Activated CD8-positive, alpha-beta T cell treated with anti-CD3 and anti-CD28 coated beads for 36 hours (primary cell): ENCODE results near the gene GARIN5A. TPM values are rescaled to one million over a fixed set of nuclear protein-coding genes. Genes with fewer than 3 reads are reported as not detected.
A peak's percentile ranks its signal among the peaks of the same experiment; 100 is the strongest.

Experiments
- ATAC-seq: fragments of 200-7000 bp; cut with Tn5 transposase; one replicate; pipeline ENCODE4 v1.10.0; 2021; ENCODE audit warnings: mild to moderate bottlenecking, moderate library complexity
- CTCF ChIA-PET: fragments of 350-600 bp; sonication (Branson Sonifier 250); formaldehyde crosslinking; loops from one replicate; lab custom pipeline; 2021; ENCODE audit warnings: antibody characterized with exemption; lab: Charles Lee
- POLR2A ChIA-PET: fragments of 350-600 bp; sonication (Branson Sonifier 250); formaldehyde crosslinking; loops from one replicate; lab custom pipeline; 2021; ENCODE audit warnings: antibody characterized with exemption; lab: Charles Lee
- DNase-seq: peaks from one replicate; pipeline ENCODE4 v3.0.0-alpha.2; 2020
- H3K27ac Mint-ChIP-seq: one replicate; pipeline ENCODE4 v1.8.0; 2021; ENCODE audit warnings: mild to moderate bottlenecking, mixed read lengths
- H3K27me3 Mint-ChIP-seq: one replicate; pipeline ENCODE4 v1.8.0; 2021; ENCODE audit warnings: mixed read lengths
- H3K36me3 Mint-ChIP-seq: one replicate; pipeline ENCODE4 v1.8.0; 2021; ENCODE audit warnings: low read depth, mixed read lengths
- H3K4me1 Mint-ChIP-seq: one replicate; pipeline ENCODE4 v1.8.0; 2021; ENCODE audit warnings: low read depth, mixed read lengths
- H3K4me3 Mint-ChIP-seq: one replicate; pipeline ENCODE4 v1.8.0; 2021; ENCODE audit warnings: mild to moderate bottlenecking, moderate library complexity, mixed read lengths
- H3K9me3 Mint-ChIP-seq: one replicate; pipeline ENCODE4 v1.8.0; 2021; ENCODE audit warnings: mixed read lengths
- CTCF ChIP-seq: fragments of 200-600 bp; IDR thresholded peaks from one replicate; pipeline ENCODE4 v1.8.0; 2022; ENCODE audit warnings: antibody characterized with exemption, mild to moderate bottlenecking
- intact Hi-C: fragments of 100-400 bp; cut with micrococcal nuclease; formaldehyde crosslinking; loops from one replicate; pipeline ENCODE4 v1.10.0; 2022
- total RNA-seq, 2 experiments: library from RNA; stranded (reverse); gene quantifications; one replicate each; pipeline ENCODE4 v1.2.3, GENCODE V29; 2021

GARIN5A gene
- total RNA-seq, 2 experiments from 2014 or later, result 0.36 to 1.5 TPM

GRCh38 chr19:50480281-50481111 is 3.8 kb upstream of the GARIN5A start:
- Mint-ChIP-seq H3K27ac (no peak overlapping the region), H3K9me3 (no peaks in the 10 kb centered on the region), H3K4me1 (peaks cover 20% of the 10 kb centered on the region), H3K27me3 (no peaks in the 10 kb centered on the region), H3K4me3 (no peak overlapping the region), H3K36me3 (peaks cover 32% of the 10 kb centered on the region)
- ChIA-PET CTCF (interaction anchor here (0.8 kb wide), 1 partner anchor 123 kb away, joined by 3 read pairs; no protein-coding TSS in a partner anchor), POLR2A (no interaction called here)
- no peak for TF ChIP-seq CTCF
- ATAC-seq, result no peak
- DNase-seq, result no peak
- intact Hi-C loops, result no loop called here

- DNase-seq (no peak), ATAC-seq (no peak)
- TF ChIP-seq CTCF, result no peak
- no peak overlapping the region for H3K4me3 Mint-ChIP-seq
- no peaks in the 10 kb centered on the region for H3K27me3 Mint-ChIP-seq
- ChIA-PET CTCF (interaction anchor here (1.2 to 1.7 kb wide), 3 partner anchors 14 to 123 kb away, joined by 3 to 8 read pairs (median 6); no protein-coding TSS in a partner anchor), POLR2A (interaction anchor here (0.9 kb wide), 1 partner anchor 32 kb away, joined by 5 read pairs; no protein-coding TSS in a partner anchor)
- H3K27ac Mint-ChIP-seq, result no peak overlapping the region
- no peaks in the 10 kb centered on the region for H3K9me3 Mint-ChIP-seq
- peaks cover 23% of the 10 kb centered on the region for H3K4me1 Mint-ChIP-seq
- intact Hi-C loops, result no loop called here
- peaks cover 28% of the 10 kb centered on the region for H3K36me3 Mint-ChIP-seq
Observed at GRCh38 chr19:50479761-50480251, 3.2 kb upstream of the GARIN5A start.

GRCh38 chr19:50478901-50479715 is 2.5 kb upstream of the GARIN5A start:
- ChIA-PET CTCF (interaction anchor here (1.2 to 1.7 kb wide), 6 partner anchors 8 to 122 kb away, joined by 3 to 8 read pairs (median 6); no protein-coding TSS in a partner anchor), POLR2A (interaction anchor here (0.9 to 1.1 kb wide), 2 partner anchors 31 to 32 kb away, joined by 5 to 9 read pairs; partner anchors contain the start of gene JOSD2)
- Mint-ChIP-seq H3K36me3 (peaks cover 28% of the 10 kb centered on the region), H3K4me3 (no peak overlapping the region), H3K4me1 (peaks cover 23% of the 10 kb centered on the region), H3K27me3 (no peaks in the 10 kb centered on the region), H3K27ac (no peak overlapping the region), H3K9me3 (no peaks in the 10 kb centered on the region)
- intact Hi-C loops, result no loop called here
- DNase-seq, result peak; percentile 32
- no peak for TF ChIP-seq CTCF
- ATAC-seq, result no peak

- Mint-ChIP-seq H3K27me3 (no peaks in the 10 kb centered on the region), H3K9me3 (no peaks in the 10 kb centered on the region), H3K36me3 (peaks cover 25% of the 10 kb centered on the region), H3K27ac (peak overlapping the region; percentile 44), H3K4me1 (peaks cover 23% of the 10 kb centered on the region), H3K4me3 (peak overlapping the region; percentile 99)
- ChIA-PET CTCF (interaction anchor here (1.0 to 1.7 kb wide), 5 partner anchors 9 to 121 kb away, joined by 3 to 6 read pairs (median 5); no protein-coding TSS in a partner anchor), POLR2A (interaction anchor here (1.1 kb wide), 1 partner anchor 121 kb away, joined by 4 read pairs; no protein-coding TSS in a partner anchor)
- intact Hi-C loops, result loop anchor here (2.0 kb wide), 1 partner anchor 33 kb away; the partner anchor contains the start of gene JOSD2
- no peak for TF ChIP-seq CTCF
- DNase-seq (no peak), ATAC-seq (no peak)
Observed at GRCh38 chr19:50477751-50478515, 1.3 kb upstream of the GARIN5A start.
